ENCODE results near the gene MDFIC. TPM values are rescaled to one million over a fixed set of nuclear protein-coding genes. Genes with fewer than 3 reads are reported as not detected.

The MDFIC gene
- total and polyA plus RNA-seq, 2 experiments from 2014 or later: 10.6 to 18.5 TPM

GRCh38 chr7:115005251-115005650 lies 83.4 kb downstream of the MDFIC start:
- TF ChIP-seq CTCF (IDR thresholded peaks at IDR 0.05; ENCODE audit: poor library complexity) (no peak), EZH2 (IDR thresholded peaks at IDR 0.05; ENCODE audit: borderline replicate concordance) (no peak), EZH2phosphoT487 (IDR thresholded peaks at IDR 0.05; ENCODE audit: low read depth, severe bottlenecking, unreplicated experiment) (no peak)
- no peaks in the 10 kb centered on the region for H3K9me3 ChIP-seq (ENCODE audit: low read depth)
- H3K27me3 ChIP-seq: no peaks in the 10 kb centered on the region
- H3K4me2 ChIP-seq: no peak overlapping the region
- H4K20me1 ChIP-seq (ENCODE audit: insufficient read depth, poor library complexity, severe bottlenecking): no peaks in the 10 kb centered on the region
- H3K4me3 ChIP-seq: no peak overlapping the region
- 82% methylated on average over 2 of the region's 2 CpGs for whole genome bisulfite sequencing (ENCODE audit: low lambda C conversion rate, missing lambda C conversion rate)
- H3K9me2 ChIP-seq (replicated peaks; ENCODE audit: insufficient read depth): no peaks in the 10 kb centered on the region
- H3K79me2 ChIP-seq: no peaks in the 10 kb centered on the region
- H3K36me3 ChIP-seq (replicated peaks; ENCODE audit: insufficient read depth, low read depth): no peaks in the 10 kb centered on the region
- DNase-seq (ENCODE audit: low spot score): no peak
- no peak overlapping the region for H3K27ac ChIP-seq
- H2AFZ ChIP-seq: no peak overlapping the region
- peaks cover 9% of the 10 kb centered on the region for H3K4me1 ChIP-seq (ENCODE audit: insufficient read depth)

DNA sequence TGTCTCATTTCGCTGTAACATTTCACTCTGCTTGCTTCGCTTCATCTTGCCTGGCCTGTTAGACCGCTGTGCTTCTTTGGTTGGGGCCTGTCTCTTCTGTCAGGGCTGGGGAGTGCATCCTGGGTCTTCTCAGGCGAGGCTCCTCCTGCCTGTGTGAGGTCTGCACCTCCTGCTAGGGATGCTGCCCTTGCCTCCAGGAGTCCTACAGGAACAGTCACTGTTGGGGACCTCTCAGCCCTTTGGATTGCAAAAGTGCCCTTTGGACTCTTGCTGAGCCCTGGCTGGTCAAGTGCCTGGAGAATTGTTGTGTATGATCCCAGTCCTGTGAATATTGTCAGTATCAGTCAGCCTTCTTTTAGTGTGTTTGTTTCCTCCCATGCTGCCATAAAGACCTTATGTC lies 84.1 kb downstream of the MDFIC start:
- Histone ChIP-seq H3K27ac (no peak overlapping the region), H3K4me2 (no peak overlapping the region), H3K4me3 (no peak overlapping the region), H3K27me3 (no peaks in the 10 kb centered on the region), H4K20me1 (ENCODE audit: insufficient read depth, poor library complexity, severe bottlenecking) (no peaks in the 10 kb centered on the region), H3K36me3 (replicated peaks; ENCODE audit: insufficient read depth, low read depth) (no peaks in the 10 kb centered on the region), H3K9me3 (ENCODE audit: low read depth) (no peaks in the 10 kb centered on the region), H3K4me1 (ENCODE audit: insufficient read depth) (peaks cover 9% of the 10 kb centered on the region), H3K79me2 (no peaks in the 10 kb centered on the region), H2AFZ (no peak overlapping the region), H3K9me2 (replicated peaks; ENCODE audit: insufficient read depth) (no peaks in the 10 kb centered on the region)
- peak; percentile 66 for DNase-seq (ENCODE audit: low spot score)
- no peak for TF ChIP-seq CTCF (IDR thresholded peaks at IDR 0.05; ENCODE audit: poor library complexity)
- TF ChIP-seq EZH2phosphoT487 (IDR thresholded peaks at IDR 0.05; ENCODE audit: low read depth, severe bottlenecking, unreplicated experiment): no peak
- no peak for TF ChIP-seq EZH2 (IDR thresholded peaks at IDR 0.05; ENCODE audit: borderline replicate concordance)
- 75% methylated on average over 4 of the region's 4 CpGs for WGBS (ENCODE audit: low lambda C conversion rate, missing lambda C conversion rate)

GRCh38 chr7:115007751-115008150 lies 85.9 kb downstream of the MDFIC start:
- Histone ChIP-seq H3K4me1 (ENCODE audit: insufficient read depth) (peaks cover 9% of the 10 kb centered on the region), H3K4me2 (no peak overlapping the region), H2AFZ (no peak overlapping the region), H3K79me2 (no peaks in the 10 kb centered on the region), H4K20me1 (ENCODE audit: insufficient read depth, poor library complexity, severe bottlenecking) (no peaks in the 10 kb centered on the region), H3K27ac (no peak overlapping the region), H3K4me3 (no peak overlapping the region), H3K9me2 (replicated peaks; ENCODE audit: insufficient read depth) (no peaks in the 10 kb centered on the region), H3K36me3 (replicated peaks; ENCODE audit: insufficient read depth, low read depth) (no peaks in the 10 kb centered on the region), H3K9me3 (ENCODE audit: low read depth) (no peaks in the 10 kb centered on the region), H3K27me3 (no peaks in the 10 kb centered on the region)
- WGBS (ENCODE audit: low lambda C conversion rate, missing lambda C conversion rate): 92% methylated on average over 7 of the region's 7 CpGs
- TF ChIP-seq EZH2 (IDR thresholded peaks at IDR 0.05; ENCODE audit: borderline replicate concordance) (no peak), EZH2phosphoT487 (IDR thresholded peaks at IDR 0.05; ENCODE audit: low read depth, severe bottlenecking, unreplicated experiment) (no peak), CTCF (IDR thresholded peaks at IDR 0.05; ENCODE audit: poor library complexity) (no peak)
- no peak for DNase-seq (ENCODE audit: low spot score)

Measured in hepatocyte (in vitro differentiated cells).